GM13976 (cell line): ENCODE results near the gene VSIR.

Experiments
- DNase-seq: peaks from one replicate; pipeline ENCODE4 v3.0.0; 2012; ENCODE audit warnings: low spot score
- in situ Hi-C: fragments of 300-500 bp; cut with MboI; formaldehyde crosslinking; loops from one replicate; pipeline ENCODE4 v1.12.0; 2022; ENCODE audit warnings: low sequenced_read_pairs, mixed read lengths, inconsistent platforms; ENCODE audit not compliant: unreplicated experiment
- TF ChIP-seq, protein P1 (sequence below): IDR thresholded peaks from 2 replicates; pipeline ENCODE4 v1.5.1; 2012; ENCODE audit warnings: borderline replicate concordance, mild to moderate bottlenecking; ENCODE audit not compliant: insufficient read depth; ENCODE audit errors: extremely low read depth, missing control alignments, control extremely low read depth

VSIR gene

DNA sequence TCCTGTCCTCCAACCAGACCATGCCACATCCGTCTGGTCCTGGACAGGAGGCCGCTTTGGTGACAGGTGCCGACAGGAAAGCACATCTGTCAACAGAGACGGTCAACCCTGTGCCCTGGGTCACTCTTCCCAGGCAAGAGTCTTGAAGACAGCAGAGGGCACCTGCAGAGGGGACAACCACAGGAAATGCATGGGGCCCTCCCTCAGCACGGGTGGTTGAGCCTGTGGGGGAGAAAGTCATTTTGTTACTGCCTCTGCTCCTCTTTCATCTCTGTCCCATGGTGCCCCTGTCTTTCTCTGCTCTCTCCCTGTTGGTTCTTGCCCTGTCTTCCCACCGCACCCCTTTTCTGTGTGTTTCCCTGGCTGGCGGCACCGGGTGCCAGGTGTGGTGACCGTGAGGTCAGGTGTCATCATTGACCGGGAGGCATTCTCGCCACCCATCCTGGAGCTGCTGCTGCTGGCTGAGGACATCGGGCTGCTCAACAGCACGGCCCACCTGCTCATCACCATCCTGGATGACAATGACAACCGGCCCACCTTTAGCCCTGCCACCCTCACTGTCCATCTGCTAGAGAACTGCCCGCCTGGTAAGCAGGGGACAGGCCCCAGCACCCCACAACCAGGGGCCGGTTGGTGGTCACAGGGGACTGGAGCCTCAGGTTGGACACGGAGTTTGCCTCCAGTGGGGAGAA lies 17.6 kb upstream of the VSIR start:
- in situ Hi-C loops: no loop called here
- peak; percentile 67 for DNase-seq
- TF ChIP-seq, protein P1, sequence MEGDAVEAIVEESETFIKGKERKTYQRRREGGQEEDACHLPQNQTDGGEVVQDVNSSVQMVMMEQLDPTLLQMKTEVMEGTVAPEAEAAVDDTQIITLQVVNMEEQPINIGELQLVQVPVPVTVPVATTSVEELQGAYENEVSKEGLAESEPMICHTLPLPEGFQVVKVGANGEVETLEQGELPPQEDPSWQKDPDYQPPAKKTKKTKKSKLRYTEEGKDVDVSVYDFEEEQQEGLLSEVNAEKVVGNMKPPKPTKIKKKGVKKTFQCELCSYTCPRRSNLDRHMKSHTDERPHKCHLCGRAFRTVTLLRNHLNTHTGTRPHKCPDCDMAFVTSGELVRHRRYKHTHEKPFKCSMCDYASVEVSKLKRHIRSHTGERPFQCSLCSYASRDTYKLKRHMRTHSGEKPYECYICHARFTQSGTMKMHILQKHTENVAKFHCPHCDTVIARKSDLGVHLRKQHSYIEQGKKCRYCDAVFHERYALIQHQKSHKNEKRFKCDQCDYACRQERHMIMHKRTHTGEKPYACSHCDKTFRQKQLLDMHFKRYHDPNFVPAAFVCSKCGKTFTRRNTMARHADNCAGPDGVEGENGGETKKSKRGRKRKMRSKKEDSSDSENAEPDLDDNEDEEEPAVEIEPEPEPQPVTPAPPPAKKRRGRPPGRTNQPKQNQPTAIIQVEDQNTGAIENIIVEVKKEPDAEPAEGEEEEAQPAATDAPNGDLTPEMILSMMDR: no peak

- TF ChIP-seq, protein P1: no peak
- DNase-seq: no peak
- in situ Hi-C loops: no loop called here
Observed at GRCh38 chr10:71789871-71790270, 16.6 kb upstream of the VSIR start.

DNA sequence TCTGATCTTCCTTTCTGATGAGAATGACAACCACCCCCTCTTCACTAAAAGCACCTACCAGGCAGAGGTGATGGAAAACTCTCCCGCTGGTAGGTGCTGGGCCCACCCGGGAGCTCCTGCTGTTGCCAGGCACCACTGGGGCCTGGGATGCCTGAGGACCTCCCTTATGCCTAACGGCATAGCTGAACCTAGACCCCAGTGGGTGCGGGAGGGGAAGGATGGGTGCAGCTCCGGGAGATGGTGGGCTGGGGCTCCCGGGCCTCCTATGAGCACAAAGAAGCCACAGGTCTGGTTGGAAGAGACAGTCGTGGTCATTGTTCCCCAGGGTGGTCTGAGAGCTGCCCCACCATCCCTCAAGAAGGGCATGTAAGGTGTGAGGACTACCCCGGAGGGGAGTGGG lies 15.6 kb upstream of the VSIR start:
- no peak for DNase-seq
- TF ChIP-seq, protein P1: no peak
- in situ Hi-C loops: no loop called here

GRCh38 chr10:71784679-71785272 lies 11.5 kb upstream of the VSIR start:
- DNase-seq: no peak
- in situ Hi-C loops: no loop called here
- TF ChIP-seq, protein P1: no peak

DNA sequence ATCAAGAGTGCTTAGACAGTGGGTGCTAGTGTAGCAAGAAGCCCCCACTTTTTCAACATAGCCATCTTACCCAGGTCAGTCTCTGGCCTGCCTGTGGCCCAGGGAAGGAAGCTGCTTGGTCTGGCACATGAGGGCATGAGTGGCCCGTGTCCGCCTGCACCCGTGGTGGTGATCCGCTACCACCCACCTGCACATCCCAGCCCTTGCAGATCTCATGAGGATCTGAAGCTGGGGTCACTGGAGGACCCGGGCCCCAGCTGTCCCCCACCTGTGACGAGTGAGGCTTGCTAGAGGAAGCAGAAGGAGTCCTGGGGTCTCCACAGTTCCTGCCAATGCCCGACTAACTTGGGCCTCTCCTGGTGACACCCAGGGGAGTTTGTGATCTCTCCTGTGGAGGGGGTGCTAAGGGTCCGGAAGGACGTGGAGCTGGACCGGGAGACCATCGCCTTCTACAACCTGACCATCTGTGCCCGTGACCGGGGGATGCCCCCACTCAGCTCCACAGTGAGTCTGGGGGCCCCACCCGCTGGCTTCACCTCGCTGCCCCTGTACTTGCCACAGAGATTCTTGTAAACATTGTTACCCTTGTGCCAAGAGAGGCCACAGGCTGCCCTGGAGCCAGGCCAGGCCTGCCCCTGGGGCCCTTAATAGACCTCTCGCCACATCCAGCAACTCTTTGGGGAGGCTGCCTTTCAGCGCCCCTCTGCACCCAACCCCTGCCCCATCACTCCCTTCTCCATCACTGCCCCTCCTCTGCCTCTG lies 10.8 kb upstream of the VSIR start:
- DNase-seq: no peak
- TF ChIP-seq, protein P1: no peak
- in situ Hi-C loops: no loop called here

- no peak for DNase-seq
- in situ Hi-C loops: no loop called here
- TF ChIP-seq, protein P1: no peak
Observed at GRCh38 chr10:71782917-71783490, 9.7 kb upstream of the VSIR start.
